SK-N-SH (cell line): Measurements from ENCODE around the gene TRANK1.

Experiments used
- CTCF ChIP-seq: fragments of 200-600 bp; sonication (generic); IDR thresholded peaks from 2 replicates; pipeline ENCODE4 v1.6.1; 2017; ENCODE audit warnings: antibody characterized with exemption, mild to moderate bottlenecking, moderate library complexity
- GABPA ChIP-seq: IDR thresholded peaks from 2 replicates; pipeline ENCODE4 v1.4.0; 2012; ENCODE audit warnings: low read depth, mild to moderate bottlenecking
- MXI1 ChIP-seq: IDR thresholded peaks from 2 replicates; pipeline ENCODE4 v1.6.1; 2012; ENCODE audit warnings: mild to moderate bottlenecking, low read depth, low read length, improper control_type of control experiment
- NRF1 ChIP-seq: IDR thresholded peaks from 2 replicates; pipeline ENCODE4 v1.6.1; 2012; ENCODE audit warnings: low read depth, mild to moderate bottlenecking, low read length
- POLR2AphosphoS5 ChIP-seq: IDR thresholded peaks from 2 replicates; pipeline ENCODE4 v1.6.1; 2012; ENCODE audit warnings: low read depth, low read length
- RAD21 ChIP-seq: IDR thresholded peaks from 2 replicates; pipeline ENCODE4 v1.6.1; 2012; ENCODE audit warnings: mild to moderate bottlenecking, low read length
- REST ChIP-seq: IDR thresholded peaks from 2 replicates; pipeline ENCODE4 v1.6.1; 2012; ENCODE audit warnings: mild to moderate bottlenecking, low read depth, low read length, moderate library complexity
- RXRA ChIP-seq: IDR thresholded peaks from 2 replicates; pipeline ENCODE4 v1.4.0; 2012; ENCODE audit warnings: low read depth, mild to moderate bottlenecking, borderline replicate concordance
- TAF1 ChIP-seq: IDR thresholded peaks from 2 replicates; pipeline ENCODE4 v1.6.1; 2012; ENCODE audit warnings: low read depth, mild to moderate bottlenecking, low read length, moderate library complexity, borderline replicate concordance
- TEAD4 ChIP-seq: IDR thresholded peaks from 2 replicates; pipeline ENCODE4 v1.4.0; 2012; ENCODE audit warnings: mild to moderate bottlenecking, borderline replicate concordance; ENCODE audit not compliant: insufficient read depth
- USF1 ChIP-seq: IDR thresholded peaks from 2 replicates; pipeline ENCODE4 v1.4.0; 2012; ENCODE audit warnings: low read depth, borderline replicate concordance

GRCh38 chr3:36901588-36901987 is 43.3 kb downstream of the TRANK1 start:
- TF ChIP-seq CTCF (no peak), REST (no peak), USF1 (no peak), TAF1 (no peak), NRF1 (no peak), RXRA (no peak), GABPA (no peak), MXI1 (no peak), RAD21 (no peak), POLR2AphosphoS5 (no peak), TEAD4 (no peak)
